HL-60 (cell line): Measurements from ENCODE around the gene SUGP2.

Experiments used
- GABPA ChIP-seq: IDR thresholded peaks from 2 replicates; pipeline ENCODE4 v1.6.1; 2012; ENCODE audit warnings: low read depth
- POLR2AphosphoS5 ChIP-seq: IDR thresholded peaks from 2 replicates; pipeline ENCODE4 v1.6.1; 2012; ENCODE audit warnings: low read depth
- REST ChIP-seq: IDR thresholded peaks from 2 replicates; pipeline ENCODE4 v1.6.1; 2012; ENCODE audit warnings: low read depth; ENCODE audit not compliant: insufficient replicate concordance
- SPI1 ChIP-seq: IDR thresholded peaks from 2 replicates; pipeline ENCODE4 v1.6.1; 2012; ENCODE audit warnings: low read depth, mild to moderate bottlenecking, borderline replicate concordance
- TF ChIP-seq, protein P1 (sequence below): IDR thresholded peaks from one replicate; pipeline ENCODE4 v1.5.1; 2011; ENCODE audit warnings: low read length, control low read depth, inconsistent platforms; ENCODE audit not compliant: insufficient read depth

GRCh38 chr19:19063183-19064097 is 30.1 kb upstream of the SUGP2 start, which contains the start of gene SLC25A42:
- TF ChIP-seq, protein P1, sequence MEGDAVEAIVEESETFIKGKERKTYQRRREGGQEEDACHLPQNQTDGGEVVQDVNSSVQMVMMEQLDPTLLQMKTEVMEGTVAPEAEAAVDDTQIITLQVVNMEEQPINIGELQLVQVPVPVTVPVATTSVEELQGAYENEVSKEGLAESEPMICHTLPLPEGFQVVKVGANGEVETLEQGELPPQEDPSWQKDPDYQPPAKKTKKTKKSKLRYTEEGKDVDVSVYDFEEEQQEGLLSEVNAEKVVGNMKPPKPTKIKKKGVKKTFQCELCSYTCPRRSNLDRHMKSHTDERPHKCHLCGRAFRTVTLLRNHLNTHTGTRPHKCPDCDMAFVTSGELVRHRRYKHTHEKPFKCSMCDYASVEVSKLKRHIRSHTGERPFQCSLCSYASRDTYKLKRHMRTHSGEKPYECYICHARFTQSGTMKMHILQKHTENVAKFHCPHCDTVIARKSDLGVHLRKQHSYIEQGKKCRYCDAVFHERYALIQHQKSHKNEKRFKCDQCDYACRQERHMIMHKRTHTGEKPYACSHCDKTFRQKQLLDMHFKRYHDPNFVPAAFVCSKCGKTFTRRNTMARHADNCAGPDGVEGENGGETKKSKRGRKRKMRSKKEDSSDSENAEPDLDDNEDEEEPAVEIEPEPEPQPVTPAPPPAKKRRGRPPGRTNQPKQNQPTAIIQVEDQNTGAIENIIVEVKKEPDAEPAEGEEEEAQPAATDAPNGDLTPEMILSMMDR = no peak
- TF ChIP-seq POLR2AphosphoS5 = peak; percentile 45; the same call in 1 of the 2 replicates
- TF ChIP-seq REST = no peak
- no peak for TF ChIP-seq GABPA
- no peak for TF ChIP-seq SPI1
